ENCODE measurements around the gene TEKTIP1.
A peak's percentile ranks its signal among the peaks of the same experiment; 100 is the strongest.
"Not testable (repeated sequence)": the region's sequence is repeated elsewhere in the genome, so short reads cannot be mapped to it uniquely, and the experiment has no call there.

Gene TEKTIP1

GRCh38 chr19:3555653-3556422 is 16.9 kb downstream of the TEKTIP1 start:
- H3K4me3 ChIP-seq (ENCODE audit: low read length) = peak overlapping the region; percentile 79
- DNase-seq (ENCODE audit: low read depth) = no peak
- no peak for TF ChIP-seq CTCF (conservative IDR thresholded peaks at IDR 0.05; ENCODE audit: low read length)

- no peak for DNase-seq (ENCODE audit: low read depth)
- TF ChIP-seq CTCF (conservative IDR thresholded peaks at IDR 0.05; ENCODE audit: low read length) = no peak
- peak overlapping the region; percentile 79 for H3K4me3 ChIP-seq (ENCODE audit: low read length)
Measured at GRCh38 chr19:3556423-3556977, 17.5 kb downstream of the TEKTIP1 start.

- H3K4me3 ChIP-seq (ENCODE audit: low read length) = peak overlapping the region; percentile 79
- no peak for TF ChIP-seq CTCF (conservative IDR thresholded peaks at IDR 0.05; ENCODE audit: low read length)
- DNase-seq (ENCODE audit: low read depth) = no peak
Measured at GRCh38 chr19:3556978-3557460, 18.0 kb downstream of the TEKTIP1 start.

GRCh38 chr19:3557461-3558248 is 18.7 kb downstream of the TEKTIP1 start, which contains the start of gene MFSD12:
TSS of gene MFSD12 (minus strand) at chr19:3557586. CDS start at chr19:3557403, 183 bp downstream.
- peak; percentile 88 for DNase-seq (ENCODE audit: low read depth)
- H3K4me3 ChIP-seq (ENCODE audit: low read length) = peak within 1 kb of the TSS; percentile 79
- no peak for TF ChIP-seq CTCF (conservative IDR thresholded peaks at IDR 0.05; ENCODE audit: low read length)

- no peak for TF ChIP-seq CTCF (conservative IDR thresholded peaks at IDR 0.05; ENCODE audit: low read length)
- H3K4me3 ChIP-seq (ENCODE audit: low read length) = no peak overlapping the region
- no peak for DNase-seq (ENCODE audit: low read depth)
Measured at GRCh38 chr19:3563709-3564524, 24.9 kb downstream of the TEKTIP1 start.

- no peak overlapping the region for H3K4me3 ChIP-seq (ENCODE audit: low read length)
- DNase-seq (ENCODE audit: low read depth) = no peak
- TF ChIP-seq CTCF (conservative IDR thresholded peaks at IDR 0.05; ENCODE audit: low read length) = no peak
Measured at GRCh38 chr19:3565139-3565538, 26.2 kb downstream of the TEKTIP1 start.

- DNase-seq (ENCODE audit: low read depth); H3K4me3 ChIP-seq (ENCODE audit: low read length): not testable (repeated sequence)
Measured at GRCh38 chr19:3570042-3570441, 31.1 kb downstream of the TEKTIP1 start.

Data from AG10803 (cell line).